Measurements from ENCODE around the gene NTRK3.

NTRK3 gene

DNA sequence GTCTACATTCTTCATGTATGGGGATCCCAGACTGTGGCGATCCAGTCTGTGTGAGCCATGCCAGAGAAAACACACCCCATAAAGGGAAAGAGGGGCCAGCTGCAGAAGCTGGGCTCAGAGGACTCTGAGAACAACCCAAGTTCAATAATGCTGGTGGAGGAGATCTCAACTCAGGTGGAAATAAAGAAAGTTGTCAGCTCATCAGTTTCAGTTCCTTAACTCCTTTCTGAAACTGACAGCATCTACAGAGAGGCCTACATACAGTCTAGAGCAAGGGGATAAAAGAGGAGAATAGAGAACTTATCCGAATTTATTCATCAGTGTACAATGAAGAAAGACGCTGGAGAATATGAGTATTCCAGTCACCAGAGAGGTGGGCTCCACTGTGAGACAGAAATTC is 77.0 kb downstream of the NTRK3 start:
- WGBS, 2 experiments (ENCODE audit: insufficient coverage in 2 of 2), result 94 to 97% methylated on average over 3 of the region's 3 CpGs
- no peaks in the 10 kb centered on the region for H3K36me3 ChIP-seq (ENCODE audit: control insufficient read depth, insufficient read depth, low read length)
- H3K9me3 ChIP-seq (ENCODE audit: control insufficient read depth, low read length), result no peaks in the 10 kb centered on the region
- no peaks in the 10 kb centered on the region for H3K4me1 ChIP-seq (ENCODE audit: control insufficient read depth, insufficient read depth, low read length, poor library complexity, severe bottlenecking)
- H3K4me3 ChIP-seq (ENCODE audit: extremely low read depth, insufficient read depth, low read length, poor library complexity, severe bottlenecking), result no peak overlapping the region
- H3K27ac ChIP-seq (ENCODE audit: low read depth, low read length, severe bottlenecking), result no peak overlapping the region

DNA sequence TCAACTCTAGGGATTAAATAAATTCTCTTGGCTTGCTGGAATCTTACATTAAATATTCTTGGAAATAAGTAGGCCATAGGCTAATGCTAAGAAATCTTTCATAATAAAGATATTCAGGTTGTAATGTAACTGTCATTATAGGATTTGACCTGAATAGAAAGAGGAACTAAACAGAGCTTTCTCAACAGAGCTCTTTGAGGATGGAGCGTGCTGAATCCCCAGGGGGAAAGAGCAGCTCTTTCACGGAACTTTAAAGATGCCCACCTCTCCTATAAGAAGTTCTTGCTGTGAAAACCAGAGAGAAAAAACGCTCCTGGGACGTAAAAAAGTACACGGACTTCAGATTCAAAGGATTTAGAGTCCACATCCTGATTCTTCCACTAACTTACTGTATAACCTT is 77.9 kb downstream of the NTRK3 start:
- Histone ChIP-seq H3K36me3 (ENCODE audit: control insufficient read depth, insufficient read depth, low read length) (no peaks in the 10 kb centered on the region), H3K9me3 (ENCODE audit: control insufficient read depth, low read length) (no peaks in the 10 kb centered on the region), H3K4me3 (ENCODE audit: extremely low read depth, insufficient read depth, low read length, poor library complexity, severe bottlenecking) (no peak overlapping the region), H3K27ac (ENCODE audit: low read depth, low read length, severe bottlenecking) (no peak overlapping the region), H3K4me1 (ENCODE audit: control insufficient read depth, insufficient read depth, low read length, poor library complexity, severe bottlenecking) (no peaks in the 10 kb centered on the region)
- WGBS, 2 experiments (ENCODE audit: insufficient coverage in 2 of 2), result 80 to 84% methylated on average over 1 to 4 of the region's 5 CpGs

DNA sequence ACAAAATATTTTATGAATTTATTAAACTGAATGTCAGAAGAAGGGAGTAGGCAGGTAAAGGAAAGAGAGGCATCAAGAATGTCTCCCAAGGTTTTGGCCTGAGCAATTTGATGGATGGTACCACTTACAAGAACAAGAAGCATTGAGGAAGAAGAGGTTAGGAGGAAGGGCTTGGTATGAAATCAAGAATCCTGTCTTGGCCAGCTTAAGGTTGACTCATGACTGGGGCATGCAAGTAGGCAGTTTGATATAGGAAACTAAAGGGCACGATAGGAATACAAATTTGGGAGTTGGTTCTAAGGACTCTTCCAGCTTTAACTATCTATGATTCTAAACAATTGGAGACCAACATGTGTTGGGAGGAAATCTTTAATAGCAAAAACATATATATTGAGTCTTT is 79.1 kb downstream of the NTRK3 start:
- Histone ChIP-seq H3K9me3 (ENCODE audit: control insufficient read depth, low read length) (no peaks in the 10 kb centered on the region), H3K4me3 (ENCODE audit: extremely low read depth, insufficient read depth, low read length, poor library complexity, severe bottlenecking) (no peak overlapping the region), H3K27ac (ENCODE audit: low read depth, low read length, severe bottlenecking) (no peak overlapping the region), H3K4me1 (ENCODE audit: control insufficient read depth, insufficient read depth, low read length, poor library complexity, severe bottlenecking) (peaks cover 5% of the 10 kb centered on the region), H3K36me3 (ENCODE audit: control insufficient read depth, insufficient read depth, low read length) (no peaks in the 10 kb centered on the region)
- WGBS, 2 experiments (ENCODE audit: insufficient coverage in 2 of 2), result no CpG with 5 or more reads among the region's 1 CpG

DNA sequence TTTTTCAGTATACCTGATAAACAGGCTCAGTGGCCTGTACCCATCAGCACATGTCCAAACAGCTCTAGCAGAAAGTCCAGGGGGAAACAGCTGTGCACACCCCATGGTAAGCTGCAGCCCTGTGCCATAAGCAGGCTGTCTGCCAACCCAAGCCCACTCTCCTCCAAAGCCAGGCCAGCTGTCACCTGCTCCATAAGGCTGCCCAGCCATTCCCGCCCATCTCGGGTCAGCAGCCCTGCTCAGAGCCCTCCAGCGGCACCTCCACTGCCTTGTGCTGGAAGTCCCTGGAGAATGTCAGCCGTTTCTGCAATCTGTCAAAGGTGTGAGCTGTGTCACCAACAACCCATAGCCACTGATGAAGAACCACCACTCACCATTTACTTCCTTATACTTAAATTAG is 82.0 kb downstream of the NTRK3 start:
- H3K27ac ChIP-seq (ENCODE audit: low read depth, low read length, severe bottlenecking), result no peak overlapping the region
- WGBS, 2 experiments (ENCODE audit: insufficient coverage in 2 of 2), result 56 to 80% methylated on average over 3 to 4 of the region's 4 CpGs
- no peaks in the 10 kb centered on the region for H3K36me3 ChIP-seq (ENCODE audit: control insufficient read depth, insufficient read depth, low read length)
- H3K4me3 ChIP-seq (ENCODE audit: extremely low read depth, insufficient read depth, low read length, poor library complexity, severe bottlenecking), result no peak overlapping the region
- H3K9me3 ChIP-seq (ENCODE audit: control insufficient read depth, low read length), result no peaks in the 10 kb centered on the region
- H3K4me1 ChIP-seq (ENCODE audit: control insufficient read depth, insufficient read depth, low read length, poor library complexity, severe bottlenecking), result peaks cover 5% of the 10 kb centered on the region

DNA sequence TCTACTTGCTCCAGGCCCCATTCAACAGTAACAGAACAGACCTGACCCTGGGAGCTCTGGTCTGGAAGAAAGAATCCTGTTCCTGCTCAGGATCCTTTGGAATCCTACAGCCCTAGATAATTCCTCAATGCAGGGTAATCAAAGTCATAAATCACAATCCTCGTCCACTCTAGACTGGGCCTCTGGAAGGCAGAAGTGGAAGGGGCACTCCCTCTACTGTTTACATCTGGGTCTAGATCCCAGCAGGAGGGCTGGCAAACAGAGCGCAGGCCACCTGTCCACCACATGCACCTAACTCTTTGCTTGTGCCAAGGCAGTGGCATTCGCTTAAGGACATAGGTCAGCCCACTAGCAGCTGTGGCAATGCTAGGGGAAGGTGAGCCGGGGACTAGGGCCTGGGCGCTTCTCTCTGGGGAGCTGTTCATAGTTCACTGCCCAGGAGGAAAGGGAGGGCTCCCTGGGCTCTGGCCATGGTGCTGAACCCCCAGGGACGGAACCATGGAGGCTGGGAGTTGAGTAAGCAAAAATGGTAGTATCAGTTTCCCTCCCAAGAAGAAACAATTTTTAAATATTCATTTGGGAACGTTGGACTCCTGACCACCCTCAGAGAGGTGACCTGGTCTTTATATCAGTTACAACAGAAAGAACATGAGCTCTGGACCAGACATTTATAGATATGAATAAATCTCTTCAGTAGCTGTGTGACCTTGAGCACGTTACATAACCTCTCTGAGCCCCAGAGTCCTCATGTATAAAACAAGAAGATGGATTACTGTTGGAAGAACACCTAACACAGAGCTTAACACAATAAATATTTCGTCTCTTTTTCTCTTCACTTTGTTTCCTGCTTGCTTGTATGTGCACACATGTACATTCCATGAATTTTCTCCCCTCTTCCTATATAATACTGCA is 90.2 kb downstream of the NTRK3 start:
- 53 to 56% methylated on average over 5 to 6 of the region's 9 CpGs for WGBS, 2 experiments (ENCODE audit: insufficient coverage in 2 of 2)
- Histone ChIP-seq H3K9me3 (ENCODE audit: control insufficient read depth, low read length) (no peaks in the 10 kb centered on the region), H3K36me3 (ENCODE audit: control insufficient read depth, insufficient read depth, low read length) (no peaks in the 10 kb centered on the region)

DNA sequence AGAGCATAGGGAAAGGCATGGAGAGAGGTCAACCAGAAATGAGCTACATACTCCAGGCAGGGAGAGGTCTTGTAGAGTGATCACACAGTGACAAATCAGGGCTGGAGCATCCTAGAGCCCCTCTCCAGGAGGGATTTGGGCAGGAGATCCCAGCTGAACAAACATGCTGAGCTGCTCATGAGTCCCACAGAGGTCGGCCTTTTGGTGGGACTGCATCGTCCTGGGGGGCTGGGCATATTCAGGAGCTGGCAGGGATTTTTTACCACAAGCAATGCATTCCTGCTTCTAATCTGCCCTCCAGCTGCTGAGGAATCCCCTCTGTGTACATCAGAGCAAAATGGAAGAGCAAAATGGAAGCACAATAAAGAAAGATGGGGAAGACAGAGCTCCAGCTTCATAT is 94.9 kb downstream of the NTRK3 start:
- Histone ChIP-seq H3K9me3 (ENCODE audit: control insufficient read depth, low read length) (no peaks in the 10 kb centered on the region), H3K36me3 (ENCODE audit: control insufficient read depth, insufficient read depth, low read length) (no peaks in the 10 kb centered on the region), H3K4me3 (ENCODE audit: extremely low read depth, insufficient read depth, low read length, poor library complexity, severe bottlenecking) (no peak overlapping the region), H3K4me1 (ENCODE audit: control insufficient read depth, insufficient read depth, low read length, poor library complexity, severe bottlenecking) (no peaks in the 10 kb centered on the region), H3K27ac (ENCODE audit: low read depth, low read length, severe bottlenecking) (no peak overlapping the region)
- 80 to 100% methylated on average over 1 to 2 of the region's 2 CpGs for WGBS, 2 experiments (ENCODE audit: insufficient coverage in 2 of 2)

More for the DNA sequence above, 90.2 kb downstream of the NTRK3 start:
- no peak overlapping the region for H3K4me3 ChIP-seq (ENCODE audit: extremely low read depth, insufficient read depth, low read length, poor library complexity, severe bottlenecking)
- no peaks in the 10 kb centered on the region for H3K4me1 ChIP-seq (ENCODE audit: control insufficient read depth, insufficient read depth, low read length, poor library complexity, severe bottlenecking)
- H3K27ac ChIP-seq (ENCODE audit: low read depth, low read length, severe bottlenecking), result peak overlapping the region; percentile 42

DNA sequence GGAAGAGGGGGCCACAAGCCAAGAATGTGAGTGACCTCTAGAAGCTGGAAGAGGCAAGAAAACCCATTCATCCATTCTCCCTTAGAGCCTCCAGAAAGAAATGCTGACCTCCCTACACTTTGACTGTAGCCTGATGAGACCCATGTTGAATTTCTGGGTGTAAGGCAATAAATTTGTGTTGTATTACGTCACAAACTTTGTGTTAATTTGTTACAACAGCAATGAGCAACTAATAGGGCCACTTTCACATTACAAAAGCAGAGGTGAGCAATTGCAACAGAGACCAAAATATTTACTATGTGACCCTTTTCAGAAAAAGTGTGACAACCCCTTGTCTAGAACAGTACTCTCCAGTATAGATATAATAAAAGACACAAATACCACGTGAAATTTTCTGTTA is 101.2 kb downstream of the NTRK3 start:
- no peak overlapping the region for H3K4me3 ChIP-seq (ENCODE audit: extremely low read depth, insufficient read depth, low read length, poor library complexity, severe bottlenecking)
- no peaks in the 10 kb centered on the region for H3K4me1 ChIP-seq (ENCODE audit: control insufficient read depth, insufficient read depth, low read length, poor library complexity, severe bottlenecking)
- H3K9me3 ChIP-seq (ENCODE audit: control insufficient read depth, low read length), result no peaks in the 10 kb centered on the region
- H3K27ac ChIP-seq (ENCODE audit: low read depth, low read length, severe bottlenecking), result no peak overlapping the region
- no peaks in the 10 kb centered on the region for H3K36me3 ChIP-seq (ENCODE audit: control insufficient read depth, insufficient read depth, low read length)
- no CpG with 5 or more reads among the region's 2 CpGs for WGBS, 2 experiments (ENCODE audit: insufficient coverage in 2 of 2)

DNA sequence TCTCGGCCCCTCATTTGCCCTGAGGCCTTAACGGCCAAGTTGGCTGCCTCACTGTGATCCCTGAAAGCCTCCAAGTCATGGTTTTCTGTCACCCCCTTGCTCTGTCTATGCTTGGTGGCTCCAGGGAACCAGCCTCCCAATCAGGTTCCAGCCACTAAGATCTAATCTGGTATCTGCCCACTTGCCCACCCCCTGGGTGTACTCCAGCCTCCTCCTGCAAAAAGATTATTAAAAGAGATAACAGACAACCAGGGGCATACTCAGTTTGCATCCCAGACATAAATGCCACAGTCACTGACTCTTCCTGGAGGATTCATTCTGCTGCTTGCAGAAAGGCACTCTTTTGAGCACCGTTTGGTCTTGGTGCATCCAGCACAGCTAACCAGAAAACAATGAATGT is 103.9 kb downstream of the NTRK3 start:
- Histone ChIP-seq H3K36me3 (ENCODE audit: control insufficient read depth, insufficient read depth, low read length) (no peaks in the 10 kb centered on the region), H3K9me3 (ENCODE audit: control insufficient read depth, low read length) (no peaks in the 10 kb centered on the region), H3K4me1 (ENCODE audit: control insufficient read depth, insufficient read depth, low read length, poor library complexity, severe bottlenecking) (no peaks in the 10 kb centered on the region), H3K27ac (ENCODE audit: low read depth, low read length, severe bottlenecking) (no peak overlapping the region), H3K4me3 (ENCODE audit: extremely low read depth, insufficient read depth, low read length, poor library complexity, severe bottlenecking) (no peak overlapping the region)
- WGBS, 2 experiments (ENCODE audit: insufficient coverage in 2 of 2), result 69 to 76% methylated on average over 3 of the region's 3 CpGs

DNA sequence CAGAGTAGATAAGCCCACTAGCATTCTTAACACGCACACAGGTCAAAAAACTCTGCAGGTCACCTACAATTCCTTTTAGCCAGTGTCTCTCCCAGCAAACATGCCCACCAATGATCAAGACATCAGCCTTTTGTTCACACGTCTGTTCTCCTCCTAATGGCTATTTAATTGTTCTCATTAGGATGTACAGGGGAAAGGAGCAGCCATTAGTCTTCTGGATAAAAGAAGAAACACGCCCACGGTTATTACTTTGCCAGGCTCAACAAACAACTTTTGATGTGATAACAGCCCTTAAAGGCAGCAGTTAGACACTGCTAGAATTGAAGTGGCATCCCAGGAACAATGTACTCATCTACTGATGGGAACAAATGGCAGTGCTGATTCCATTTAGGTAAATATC is 108.8 kb downstream of the NTRK3 start:
- Histone ChIP-seq H3K9me3 (ENCODE audit: control insufficient read depth, low read length) (no peaks in the 10 kb centered on the region), H3K4me3 (ENCODE audit: extremely low read depth, insufficient read depth, low read length, poor library complexity, severe bottlenecking) (no peak overlapping the region), H3K27ac (ENCODE audit: low read depth, low read length, severe bottlenecking) (no peak overlapping the region), H3K36me3 (ENCODE audit: control insufficient read depth, insufficient read depth, low read length) (peaks cover 6% of the 10 kb centered on the region), H3K4me1 (ENCODE audit: control insufficient read depth, insufficient read depth, low read length, poor library complexity, severe bottlenecking) (no peaks in the 10 kb centered on the region)
- 76 to 78% methylated on average over 2 to 4 of the region's 4 CpGs for WGBS, 2 experiments (ENCODE audit: insufficient coverage in 2 of 2)

DNA sequence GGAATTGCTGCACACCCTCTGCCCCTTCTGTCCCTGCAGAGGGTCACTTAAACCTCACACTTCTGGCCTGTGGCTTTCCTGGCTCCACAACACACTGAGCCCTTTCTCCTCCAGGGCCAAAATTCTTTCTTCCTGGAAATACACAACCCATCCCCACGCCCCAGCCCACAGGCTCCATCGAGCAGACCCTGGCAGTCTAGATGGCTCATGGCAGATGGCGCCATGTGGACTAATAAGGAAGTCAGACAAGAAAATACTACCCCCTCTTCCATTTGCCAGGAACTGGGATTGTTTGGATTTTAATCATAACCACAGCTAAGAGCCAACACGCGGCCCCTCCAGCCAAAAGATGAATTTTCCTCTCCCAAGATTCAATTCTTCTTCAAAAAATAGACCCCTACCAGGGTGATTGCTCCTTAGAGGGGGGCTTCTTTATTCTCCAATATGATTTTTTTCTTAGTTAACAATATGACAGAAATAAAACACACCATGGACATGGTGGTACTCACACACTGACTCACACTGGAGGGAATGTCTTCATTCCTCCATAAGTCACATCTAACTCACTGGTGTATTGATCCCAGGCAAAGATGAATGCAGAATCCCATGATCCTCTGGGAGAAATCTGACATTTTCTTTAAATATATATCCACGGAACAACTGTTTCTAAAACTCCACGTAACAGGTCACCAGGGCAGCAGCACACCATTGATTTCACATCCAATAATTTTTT is 111.5 kb downstream of the NTRK3 start:
- H3K4me3 ChIP-seq (ENCODE audit: extremely low read depth, insufficient read depth, low read length, poor library complexity, severe bottlenecking), result no peak overlapping the region
- no peaks in the 10 kb centered on the region for H3K9me3 ChIP-seq (ENCODE audit: control insufficient read depth, low read length)
- 84 to 95% methylated on average over 4 of the region's 7 CpGs for WGBS, 2 experiments (ENCODE audit: insufficient coverage in 2 of 2)
- H3K36me3 ChIP-seq (ENCODE audit: control insufficient read depth, insufficient read depth, low read length), result peaks cover 6% of the 10 kb centered on the region
- peaks cover 5% of the 10 kb centered on the region for H3K4me1 ChIP-seq (ENCODE audit: control insufficient read depth, insufficient read depth, low read length, poor library complexity, severe bottlenecking)
- no peak overlapping the region for H3K27ac ChIP-seq (ENCODE audit: low read depth, low read length, severe bottlenecking)

DNA sequence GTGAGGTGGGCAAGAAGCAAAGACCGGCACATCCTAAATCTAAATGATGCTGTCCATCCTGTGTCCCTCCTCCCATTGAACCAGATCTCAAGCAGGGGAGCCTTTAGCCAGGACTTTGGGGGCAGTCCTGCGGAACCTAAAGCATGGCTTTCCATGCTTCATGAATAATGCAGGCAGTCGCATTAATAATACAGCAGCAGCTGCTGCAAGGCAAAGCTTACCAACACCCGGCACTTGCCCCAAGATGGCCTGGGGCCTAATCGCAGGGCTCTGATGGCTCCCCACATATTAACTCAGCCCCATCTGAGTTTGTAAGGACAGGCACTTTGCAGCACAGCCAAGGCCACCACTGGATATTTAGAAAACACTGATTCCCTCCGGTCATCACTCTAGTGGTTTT is 114.4 kb downstream of the NTRK3 start:
- Histone ChIP-seq H3K36me3 (ENCODE audit: control insufficient read depth, insufficient read depth, low read length) (peaks cover 6% of the 10 kb centered on the region), H3K4me3 (ENCODE audit: extremely low read depth, insufficient read depth, low read length, poor library complexity, severe bottlenecking) (no peak overlapping the region), H3K4me1 (ENCODE audit: control insufficient read depth, insufficient read depth, low read length, poor library complexity, severe bottlenecking) (peaks cover 5% of the 10 kb centered on the region), H3K9me3 (ENCODE audit: control insufficient read depth, low read length) (no peaks in the 10 kb centered on the region), H3K27ac (ENCODE audit: low read depth, low read length, severe bottlenecking) (no peak overlapping the region)
- WGBS, 2 experiments (ENCODE audit: insufficient coverage in 2 of 2), result 85 to 88% methylated on average over 5 to 6 of the region's 6 CpGs

Measured in mesodermal cell (in vitro differentiated cells).